Measurements from ENCODE around the gene CECR2.
"Not testable (repeated sequence)": the region's sequence is repeated elsewhere in the genome, so short reads cannot be mapped to it uniquely, and the experiment has no call there.

The CECR2 gene

DNA sequence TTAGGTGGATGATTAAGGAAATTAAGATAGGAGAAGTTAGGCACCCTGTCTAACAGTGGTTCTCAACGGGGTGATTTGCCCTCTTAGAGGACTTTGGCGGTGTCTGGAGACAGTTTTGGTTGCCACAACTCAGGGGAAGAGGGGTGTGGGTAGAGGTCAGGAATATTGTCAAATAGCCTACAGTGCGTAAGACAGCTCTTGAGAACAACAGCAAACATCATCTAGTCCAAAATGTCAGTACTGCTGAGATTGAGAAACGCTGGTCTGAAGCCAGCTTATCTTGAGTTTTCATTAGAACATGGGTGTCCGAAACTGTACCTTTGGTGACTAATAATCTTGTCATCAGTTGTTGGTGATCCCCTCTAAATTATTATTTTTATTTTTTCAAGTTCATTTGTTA lies 38.4 kb downstream of the CECR2 start:
- DNase-seq, result no peak

GRCh38 chr22:17410576-17410975 lies 41.3 kb downstream of the CECR2 start:
- DNase-seq, result no peak

DNA sequence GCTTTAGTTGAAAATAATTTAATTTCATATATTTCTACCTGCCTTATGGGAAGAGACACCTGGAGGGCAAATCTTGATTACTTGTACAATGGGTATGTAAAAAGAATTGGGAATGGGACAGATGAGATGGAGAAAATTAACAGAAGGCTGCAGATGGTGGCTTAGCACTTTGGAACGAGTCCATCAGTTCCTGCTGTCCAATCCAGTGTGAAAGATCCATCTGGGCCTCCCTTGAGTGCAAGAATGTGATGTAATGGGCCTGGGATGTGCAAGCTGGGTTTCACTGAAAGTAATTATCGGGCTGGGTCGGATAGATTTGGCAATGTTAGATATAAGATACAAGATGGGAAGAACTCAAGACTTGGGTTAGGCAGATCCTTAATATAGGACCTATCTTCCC lies 42.0 kb downstream of the CECR2 start:
- no peak for DNase-seq

- DNase-seq, result no peak
These were observed 43.0 kb downstream of the CECR2 start for GRCh38 chr22:17412232-17412631.

DNA sequence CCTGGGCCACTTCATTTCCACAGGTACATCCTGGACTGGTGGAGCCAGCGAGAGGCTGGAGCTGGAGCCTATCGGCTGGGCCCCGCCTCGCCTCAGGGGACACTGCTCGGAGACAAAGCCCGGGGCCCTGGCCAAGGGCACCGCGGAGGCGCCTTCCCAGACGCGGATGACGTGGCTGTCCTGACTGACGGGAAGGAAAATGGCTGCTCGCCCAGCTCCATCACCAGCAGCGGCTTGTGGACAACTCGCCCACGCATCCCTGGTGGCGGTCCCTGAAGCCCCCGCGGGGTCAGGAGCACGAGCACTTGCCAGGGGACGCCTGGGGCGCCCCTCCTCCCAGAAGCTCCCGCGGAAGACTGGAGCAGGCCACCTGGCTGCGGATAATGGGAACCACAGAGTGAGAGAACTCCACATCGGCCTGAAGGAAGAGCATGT lies 49.6 kb downstream of the CECR2 start:
- no peak for DNase-seq

GRCh38 chr22:17419348-17419747 lies 50.1 kb downstream of the CECR2 start:
- no peak for DNase-seq

DNA sequence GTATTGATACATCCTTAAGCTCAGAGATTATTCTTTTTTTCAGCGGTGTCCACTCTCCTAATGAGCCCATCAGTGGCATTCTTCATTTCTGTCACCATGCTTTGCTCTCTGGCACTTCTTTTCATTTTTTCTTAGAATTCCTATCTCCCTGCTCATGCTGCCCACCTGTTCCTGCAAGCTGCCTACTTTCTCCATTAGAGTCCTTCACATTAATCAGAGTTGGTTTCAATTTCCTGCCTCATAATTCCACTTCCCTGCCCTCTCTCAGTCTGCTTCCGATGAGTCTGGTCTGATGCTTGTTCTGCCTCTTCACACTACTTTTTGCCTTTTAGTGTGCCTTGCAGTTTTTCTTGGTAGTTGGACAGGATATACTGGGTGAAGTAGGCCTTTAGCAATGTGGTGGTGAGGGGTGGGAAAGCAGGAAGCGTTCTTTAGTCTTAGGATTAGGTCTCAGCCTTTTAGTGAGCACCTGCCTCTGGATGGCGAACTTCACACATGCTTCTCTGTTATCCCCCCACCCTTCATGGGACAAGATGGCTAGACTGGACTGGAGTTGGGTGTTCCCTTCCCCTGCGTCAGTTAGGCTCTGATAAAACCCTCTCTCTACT lies 53.6 kb downstream of the CECR2 start:
- DNase-seq, result no peak

DNA sequence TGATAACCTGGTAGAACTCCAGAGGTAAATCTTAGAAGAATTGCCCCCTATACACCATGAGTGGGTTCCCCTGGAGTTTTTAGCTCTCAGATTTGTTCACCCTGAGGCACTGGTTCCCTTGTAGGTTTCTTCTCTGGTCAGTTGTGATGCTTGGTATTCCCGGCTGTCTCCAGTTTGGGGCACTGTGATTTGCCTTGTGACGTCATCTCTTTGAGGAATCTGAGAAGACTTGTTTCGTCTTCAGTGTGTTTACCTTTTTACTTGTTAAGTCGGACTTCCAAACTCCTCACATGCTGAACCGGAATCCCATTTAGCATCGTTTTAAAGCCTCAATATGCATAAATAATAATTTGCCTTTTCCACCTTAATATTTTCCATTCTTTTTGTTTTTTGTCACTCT lies 54.4 kb downstream of the CECR2 start:
- DNase-seq, result no peak

DNA sequence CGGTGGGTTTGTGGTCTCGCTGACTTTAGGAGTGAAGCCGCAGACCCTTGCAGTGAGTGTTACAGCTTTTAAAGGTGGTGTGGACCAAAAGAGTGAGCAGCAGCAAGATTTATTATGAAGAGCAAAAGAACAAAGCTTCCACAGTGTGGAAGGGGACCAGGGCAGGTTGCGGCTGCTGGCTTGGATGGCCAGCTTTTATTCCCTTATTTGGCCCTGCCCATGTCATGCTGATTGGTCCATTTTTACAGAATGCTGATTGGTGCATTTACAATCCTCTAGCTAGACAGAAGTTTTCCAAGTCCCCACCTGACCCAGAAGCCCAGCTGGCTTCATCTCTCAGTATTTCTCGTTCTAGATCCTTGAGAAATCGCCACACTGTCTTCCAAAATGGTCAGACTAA lies 58.3 kb downstream of the CECR2 start:
- DNase-seq, result not testable (repeated sequence)

DNA sequence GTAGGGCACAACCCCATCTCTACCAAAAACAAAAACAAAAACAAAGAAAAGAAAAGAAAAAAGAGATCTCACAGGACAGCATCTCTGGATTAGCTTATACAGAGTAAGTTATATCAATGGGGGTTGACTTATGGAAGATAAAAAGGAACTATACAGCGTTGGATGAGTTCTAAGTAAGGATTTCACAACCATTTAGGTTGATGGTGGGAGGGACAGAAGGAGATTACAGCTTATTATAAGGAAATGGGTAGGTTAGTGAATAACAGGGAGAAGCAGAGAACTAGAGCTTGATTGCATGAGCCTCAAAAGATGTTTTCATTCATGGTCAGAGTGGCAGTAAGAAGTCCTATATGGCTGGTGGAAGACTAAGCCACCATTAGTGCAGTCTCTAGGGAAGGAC lies 60.3 kb downstream of the CECR2 start:
- no peak for DNase-seq

DNA sequence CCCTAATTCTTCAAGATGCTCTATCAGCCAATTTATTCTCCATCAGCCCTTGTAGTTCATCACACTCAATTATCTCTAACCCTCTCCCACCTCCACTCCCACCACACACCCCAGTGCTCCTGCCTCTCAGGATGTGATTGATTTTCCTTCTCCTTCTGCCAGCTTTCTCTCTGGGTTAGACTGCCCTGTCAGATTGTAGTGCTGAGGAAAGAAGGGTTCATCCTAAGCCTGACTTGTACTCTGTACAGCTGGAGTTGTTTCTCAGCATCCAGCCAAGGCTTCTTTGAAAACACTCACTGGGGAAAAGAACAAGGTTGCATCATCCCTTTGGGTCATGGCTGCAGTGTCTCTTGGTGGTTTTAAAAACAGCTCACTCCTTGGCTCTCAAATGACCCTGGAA lies 61.2 kb downstream of the CECR2 start:
- DNase-seq, result no peak

- no peak for DNase-seq
These were observed 61.9 kb downstream of the CECR2 start for GRCh38 chr22:17431179-17431578.

GRCh38 chr22:17434856-17435255 lies 65.6 kb downstream of the CECR2 start:
- no peak for DNase-seq

GRCh38 chr22:17435375-17435774 lies 66.1 kb downstream of the CECR2 start:
- no peak for DNase-seq

GRCh38 chr22:17436382-17436980 lies 67.2 kb downstream of the CECR2 start:
- DNase-seq, result no peak

GRCh38 chr22:17436981-17437412 lies 67.7 kb downstream of the CECR2 start:
- no peak for DNase-seq

GRCh38 chr22:17438026-17438425 lies 68.8 kb downstream of the CECR2 start:
- no peak for DNase-seq

DNA sequence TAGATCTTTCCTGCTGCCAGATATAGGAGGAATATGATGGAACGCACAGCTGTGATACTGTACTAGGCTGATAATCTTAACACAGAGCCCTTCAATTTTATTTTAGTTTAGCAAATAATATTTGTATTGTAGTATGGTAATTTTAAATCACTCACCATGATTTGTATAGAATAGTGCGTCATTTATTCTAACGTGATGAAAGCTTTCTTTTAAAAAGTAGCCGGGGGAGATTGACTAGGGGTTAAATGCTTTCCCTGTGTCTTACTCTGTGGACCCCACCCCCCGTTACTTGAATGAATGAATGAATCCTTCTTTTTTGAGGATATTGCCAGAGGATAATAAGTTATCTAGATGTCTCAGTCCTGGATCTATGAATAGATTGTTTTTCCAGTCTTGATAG lies 72.1 kb downstream of the CECR2 start:
- DNase-seq, result no peak

DNA sequence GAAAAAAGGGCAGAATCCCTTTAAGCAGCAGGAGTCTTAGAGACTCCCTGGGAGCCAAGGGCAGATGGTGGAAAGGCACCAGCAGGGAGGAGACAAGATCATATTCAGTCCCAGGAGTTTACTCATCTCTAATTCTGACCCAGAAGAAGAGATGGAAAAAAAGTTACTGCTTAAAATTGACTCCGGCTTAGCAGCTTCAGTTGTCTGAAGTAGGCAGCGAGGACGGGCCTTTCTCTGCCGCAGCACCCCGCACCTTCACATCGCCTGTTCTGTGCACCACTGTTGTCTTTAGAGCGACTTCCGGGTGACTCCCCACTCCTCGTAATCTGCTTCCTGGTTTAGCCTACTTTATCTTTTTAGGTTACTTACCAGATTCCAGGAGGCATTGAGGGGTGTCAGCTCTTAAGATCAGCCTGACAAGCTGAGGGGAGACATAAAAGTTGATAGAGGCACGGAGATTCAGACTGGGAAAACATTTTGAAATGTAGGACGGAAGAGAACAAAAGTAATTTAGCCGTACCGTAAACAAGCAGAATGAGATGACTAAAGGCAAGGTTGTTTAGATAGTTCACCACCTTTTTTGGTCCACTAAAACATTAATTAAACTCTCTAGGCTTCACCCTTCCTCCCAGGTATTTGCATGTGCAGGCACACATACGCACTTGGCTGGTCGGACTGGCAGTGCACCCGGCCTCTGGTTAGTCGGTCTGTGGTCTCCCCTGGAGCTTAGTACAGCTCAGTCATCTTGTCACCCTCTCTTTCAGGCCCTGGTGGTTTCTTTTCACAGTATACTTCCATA lies 74.3 kb downstream of the CECR2 start:
- no peak for DNase-seq

GRCh38 chr22:17444204-17444504 lies 74.9 kb downstream of the CECR2 start:
- DNase-seq, result no peak

GRCh38 chr22:17446698-17447097 lies 77.4 kb downstream of the CECR2 start:
- DNase-seq, result no peak

DNA sequence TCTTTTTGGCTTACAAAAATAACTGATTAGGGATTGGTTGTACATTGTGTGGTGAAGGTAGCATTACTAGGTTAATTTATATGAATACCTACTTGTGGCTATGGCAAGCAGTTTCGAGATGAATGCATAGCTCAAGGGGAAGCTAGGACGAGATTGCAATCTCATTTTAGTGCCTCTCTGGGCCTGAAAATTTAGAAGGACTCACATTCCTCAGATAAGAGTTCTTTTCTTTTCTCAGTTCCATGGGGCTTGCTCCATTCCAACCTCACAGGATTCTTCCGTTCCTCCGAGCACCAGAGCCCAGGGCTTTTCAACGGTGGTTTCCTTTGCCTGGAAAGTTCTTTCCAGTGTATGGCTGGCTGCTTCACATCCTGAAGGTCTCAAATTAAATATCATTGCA lies 82.1 kb downstream of the CECR2 start:
- DNase-seq, result no peak

DNA sequence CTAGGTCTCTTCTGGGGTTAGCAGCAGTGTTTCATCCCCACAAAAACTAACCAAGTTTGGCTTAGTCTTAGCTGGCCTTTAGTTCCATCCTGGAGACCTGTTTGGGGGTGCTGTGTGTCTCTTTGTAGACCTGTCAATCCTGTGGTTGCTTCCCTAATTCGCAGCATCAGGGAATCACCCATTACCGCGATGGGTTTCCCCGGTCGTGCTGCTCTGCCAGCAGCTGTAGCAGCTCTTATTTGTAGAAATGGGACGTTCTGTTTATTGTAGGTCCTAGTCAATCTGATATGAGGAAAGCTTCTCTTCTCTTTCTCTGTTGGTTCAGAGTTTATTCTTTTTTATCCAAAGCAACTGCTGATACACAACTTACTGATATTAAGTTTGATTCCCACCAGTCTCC lies 91.6 kb downstream of the CECR2 start:
- no peak for DNase-seq

GRCh38 chr22:17470880-17471500 lies 101.7 kb downstream of the CECR2 start:
- no peak for DNase-seq
